AG04449 (cell line): ENCODE data around the gene ZNF132.

Experiments
- CTCF ChIA-PET: fragments of 350-600 bp; formaldehyde crosslinking; extraction: SDS; loops from one replicate; lab custom pipeline; 2021; ENCODE audit warnings: antibody characterized with exemption; lab: Yijun Ruan, JAX
- POLR2A ChIA-PET: fragments of 400-600, 350-600 bp; formaldehyde crosslinking; extraction: SDS; loops from one replicate; lab custom pipeline; 2020; ENCODE audit warnings: antibody characterized with exemption, inconsistent platforms; lab: Yijun Ruan, JAX
- DNase-seq: peaks from one replicate; pipeline ENCODE4 v3.0.0-alpha.2; 2010; ENCODE audit warnings: low read depth, low spot score
- H3K4me3 ChIP-seq: 2 replicates; pipeline ENCODE4 v1.5.1; 2011; ENCODE audit warnings: low read depth, mild to moderate bottlenecking, control low read depth, low read length
- CTCF ChIP-seq: IDR thresholded peaks from one replicate; pipeline ENCODE4 v1.5.1; 2011; ENCODE audit warnings: mild to moderate bottlenecking, moderate library complexity, low read length, control low read depth, inconsistent platforms; ENCODE audit not compliant: insufficient read depth; ENCODE audit errors: missing control alignments

ZNF132 gene

GRCh38 chr19:58479736-58480480 lies 40.0 kb upstream of the ZNF132 start:
- ChIA-PET POLR2A (no interaction called here), CTCF (interaction anchor here (1.1 to 1.7 kb wide), 2 partner anchors 16 to 39 kb away, joined by 3 to 6 read pairs; no protein-coding TSS in a partner anchor)
- H3K4me3 ChIP-seq: no peak overlapping the region
- no peak for TF ChIP-seq CTCF
- DNase-seq: no peak

- no peak for DNase-seq
- TF ChIP-seq CTCF: no peak
- H3K4me3 ChIP-seq: no peak overlapping the region
- ChIA-PET CTCF (no interaction called here), POLR2A (interaction anchor here (0.6 to 1.4 kb wide), 2 partner anchors 12 to 59 kb away, joined by 3 to 4 read pairs; no protein-coding TSS in a partner anchor)
These were observed 39.4 kb upstream of the ZNF132 start for GRCh38 chr19:58479303-58479702.

GRCh38 chr19:58477871-58478270 lies 37.9 kb upstream of the ZNF132 start:
- CTCF ChIA-PET: interaction anchor here (1.0 kb wide), 2 partner anchors 35 to 36 kb away, joined by 3 read pairs; no protein-coding TSS in a partner anchor
- DNase-seq: no peak
- no peak overlapping the region for H3K4me3 ChIP-seq
- TF ChIP-seq CTCF: no peak
- POLR2A ChIA-PET: interaction anchor here (0.7 to 1.4 kb wide), 3 partner anchors 12 to 18 kb away, joined by 3 to 4 read pairs (median 3); no protein-coding TSS in a partner anchor

GRCh38 chr19:58477130-58477529 lies 37.2 kb upstream of the ZNF132 start:
- POLR2A ChIA-PET: interaction anchor here (0.7 kb wide), 1 partner anchor 12 kb away, joined by 3 read pairs; no protein-coding TSS in a partner anchor
- no peak for DNase-seq
- CTCF ChIA-PET: interaction anchor here (1.0 kb wide), 2 partner anchors 35 to 37 kb away, joined by 3 read pairs; no protein-coding TSS in a partner anchor
- peak overlapping the region; percentile 74 for H3K4me3 ChIP-seq
- TF ChIP-seq CTCF: no peak

- ChIA-PET POLR2A (interaction anchor here (1.4 kb wide), 1 partner anchor 10 kb away, joined by 3 read pairs; the partner anchor contains the start of gene ZNF324), CTCF (no interaction called here)
- TF ChIP-seq CTCF: no peak
- no peak for DNase-seq
- peak overlapping the region; percentile 74 for H3K4me3 ChIP-seq
These were observed 36.6 kb upstream of the ZNF132 start for GRCh38 chr19:58476498-58477015.
